Testis (tissue), 2 donors: ENCODE measurements around the gene SCRT2.

Experiments used
- POLR2A ChIP-seq: fragments of 450-650 bp; IDR thresholded peaks from one replicate; pipeline ENCODE4 v1.6.1; 2017; ENCODE audit warnings: antibody characterized with exemption, mild to moderate bottlenecking, moderate library complexity
- TF ChIP-seq, protein P1 (sequence below), 3 experiments: fragments of 450-650 bp in 2 of 3; fragments of 200-600 bp in 1 of 3; sonication (generic) in 1 of 3; IDR thresholded peaks; one replicate each; pipeline ENCODE4 v1.5.1; 2016 to 2019; ENCODE audit warnings: antibody characterized with exemption in 3 of 3, mild to moderate bottlenecking in 2 of 3, moderate library complexity in 1 of 3

DNA sequence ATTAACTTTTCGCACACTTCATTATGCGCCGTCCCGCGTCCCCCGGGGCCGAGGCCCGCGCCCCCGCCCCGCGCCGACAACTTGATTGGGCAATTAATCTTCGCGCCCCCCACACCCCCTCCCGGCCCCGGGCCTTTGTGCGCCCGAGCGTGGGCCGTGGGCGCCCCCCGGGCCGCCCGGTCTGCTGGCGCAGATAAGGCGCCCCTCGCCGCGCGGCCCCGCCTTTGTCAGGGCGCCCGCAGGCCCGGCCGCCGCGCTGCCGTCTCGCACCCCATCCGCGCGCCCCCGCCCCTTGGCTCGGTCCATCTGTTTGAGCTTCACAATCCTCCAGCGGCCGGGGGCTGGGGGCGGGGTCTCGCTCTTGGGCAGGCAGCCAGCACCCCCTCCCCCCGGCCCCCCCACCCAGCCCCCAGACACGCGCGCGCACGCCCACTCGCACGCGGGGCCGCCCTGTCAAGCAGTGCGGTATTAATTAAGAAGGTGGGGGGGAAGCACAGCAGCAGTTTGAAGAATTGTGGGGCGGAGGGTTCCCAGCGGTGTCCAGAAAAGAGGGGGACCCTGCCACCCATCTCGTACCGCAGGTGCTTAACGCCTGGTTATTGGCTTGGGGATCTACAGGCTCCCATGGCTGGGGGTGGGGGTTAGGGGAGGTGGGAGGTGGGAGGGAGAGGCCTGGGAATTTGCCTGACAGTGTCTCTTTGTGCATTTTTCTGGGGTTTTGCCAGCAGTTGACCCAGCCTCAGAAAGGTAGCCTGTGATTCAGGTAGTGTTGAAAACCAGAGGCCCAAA lies 34.6 kb upstream of the SCRT2 start:
- no peak for TF ChIP-seq POLR2A
- TF ChIP-seq, protein P1, sequence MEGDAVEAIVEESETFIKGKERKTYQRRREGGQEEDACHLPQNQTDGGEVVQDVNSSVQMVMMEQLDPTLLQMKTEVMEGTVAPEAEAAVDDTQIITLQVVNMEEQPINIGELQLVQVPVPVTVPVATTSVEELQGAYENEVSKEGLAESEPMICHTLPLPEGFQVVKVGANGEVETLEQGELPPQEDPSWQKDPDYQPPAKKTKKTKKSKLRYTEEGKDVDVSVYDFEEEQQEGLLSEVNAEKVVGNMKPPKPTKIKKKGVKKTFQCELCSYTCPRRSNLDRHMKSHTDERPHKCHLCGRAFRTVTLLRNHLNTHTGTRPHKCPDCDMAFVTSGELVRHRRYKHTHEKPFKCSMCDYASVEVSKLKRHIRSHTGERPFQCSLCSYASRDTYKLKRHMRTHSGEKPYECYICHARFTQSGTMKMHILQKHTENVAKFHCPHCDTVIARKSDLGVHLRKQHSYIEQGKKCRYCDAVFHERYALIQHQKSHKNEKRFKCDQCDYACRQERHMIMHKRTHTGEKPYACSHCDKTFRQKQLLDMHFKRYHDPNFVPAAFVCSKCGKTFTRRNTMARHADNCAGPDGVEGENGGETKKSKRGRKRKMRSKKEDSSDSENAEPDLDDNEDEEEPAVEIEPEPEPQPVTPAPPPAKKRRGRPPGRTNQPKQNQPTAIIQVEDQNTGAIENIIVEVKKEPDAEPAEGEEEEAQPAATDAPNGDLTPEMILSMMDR (IDR thresholded peaks at IDR 0.05): no peak
